MM.1S (cell line): ENCODE results near the gene SLC24A4.

Experiments used
- DNase-seq: peaks from one replicate; pipeline ENCODE4 v3.0.0-alpha.2; 2015
- H2AFZ ChIP-seq: fragments of 300-600 bp; sonication (generic); 2 replicates; pipeline ENCODE4 v1.6.0; 2016; ENCODE audit warnings: antibody characterized with exemption, low read length
- H3F3A ChIP-seq: fragments of 300-600 bp; sonication (generic); 2 replicates; pipeline ENCODE4 v1.6.1; 2016; ENCODE audit warnings: mild to moderate bottlenecking, antibody characterized with exemption, low read length, moderate library complexity, mixed read lengths; ENCODE audit not compliant: insufficient read depth
- H3K27ac ChIP-seq: fragments of 300-600 bp; sonication (generic); 2 replicates; pipeline ENCODE4 v1.5.1; 2016; ENCODE audit warnings: mild to moderate bottlenecking, low read length
- H3K27me3 ChIP-seq: fragments of 300-600 bp; sonication (generic); replicated peaks from 2 replicates; pipeline ENCODE4 v1.6.0; 2016; ENCODE audit warnings: low read length; ENCODE audit not compliant: insufficient read depth
- H3K36me3 ChIP-seq: fragments of 300-600 bp; sonication (generic); replicated peaks from 2 replicates; pipeline ENCODE4 v1.6.1; 2016; ENCODE audit warnings: mild to moderate bottlenecking, low read length, mixed read lengths; ENCODE audit not compliant: insufficient read depth
- H3K4me1 ChIP-seq: fragments of 300-600 bp; sonication (generic); 2 replicates; pipeline ENCODE4 v1.6.1; 2016; ENCODE audit warnings: low read length, mixed read lengths
- H3K4me2 ChIP-seq: fragments of 300-600 bp; sonication (generic); 2 replicates; pipeline ENCODE4 v1.6.0; 2016; ENCODE audit warnings: low read depth, low read length
- H3K4me3 ChIP-seq: fragments of 300-600 bp; sonication (generic); 2 replicates; pipeline ENCODE4 v1.5.1; 2016; ENCODE audit warnings: low read length, mixed read lengths
- H3K79me2 ChIP-seq: fragments of 300-600 bp; sonication (generic); 2 replicates; pipeline ENCODE4 v1.6.1; 2016; ENCODE audit warnings: mixed run types, low read length, mixed read lengths
- H3K9ac ChIP-seq: fragments of 300-600 bp; sonication (generic); 2 replicates; pipeline ENCODE4 v1.6.1; 2016; ENCODE audit warnings: low read length, mixed read lengths
- H3K9me2 ChIP-seq: fragments of 300-600 bp; sonication (generic); replicated peaks from 2 replicates; pipeline ENCODE4 v1.6.1; 2016; ENCODE audit warnings: mild to moderate bottlenecking, low read length, mixed read lengths; ENCODE audit not compliant: insufficient read depth
- H3K9me3 ChIP-seq: fragments of 300-600 bp; sonication (generic); replicated peaks from 2 replicates; pipeline ENCODE4 v1.6.1; 2016; ENCODE audit warnings: mild to moderate bottlenecking, low read length, mixed read lengths; ENCODE audit not compliant: insufficient read depth
- H4K20me1 ChIP-seq: fragments of 300-600 bp; sonication (generic); 2 replicates; pipeline ENCODE4 v1.6.1; 2016; ENCODE audit warnings: mild to moderate bottlenecking, low read length, moderate library complexity, mixed read lengths; ENCODE audit not compliant: insufficient read depth
- EZH2 ChIP-seq: fragments of 300-600 bp; sonication (generic); optimal IDR thresholded peaks from 2 replicates; pipeline ENCODE3; 2017; ENCODE audit warnings: low read depth, mild to moderate bottlenecking, antibody characterized with exemption, low read length, mixed read lengths
- EZH2phosphoT487 ChIP-seq: fragments of 300-600 bp; sonication (generic); IDR thresholded peaks from 2 replicates; pipeline ENCODE4 v1.6.1; 2018; ENCODE audit warnings: antibody characterized with exemption, low read length
- TF ChIP-seq, protein P1 (sequence below): fragments of 300-600 bp; sonication (generic); IDR thresholded peaks from 2 replicates; pipeline ENCODE4 v1.5.1; 2016; ENCODE audit warnings: antibody characterized with exemption, low read length, mixed read lengths

Gene SLC24A4

DNA sequence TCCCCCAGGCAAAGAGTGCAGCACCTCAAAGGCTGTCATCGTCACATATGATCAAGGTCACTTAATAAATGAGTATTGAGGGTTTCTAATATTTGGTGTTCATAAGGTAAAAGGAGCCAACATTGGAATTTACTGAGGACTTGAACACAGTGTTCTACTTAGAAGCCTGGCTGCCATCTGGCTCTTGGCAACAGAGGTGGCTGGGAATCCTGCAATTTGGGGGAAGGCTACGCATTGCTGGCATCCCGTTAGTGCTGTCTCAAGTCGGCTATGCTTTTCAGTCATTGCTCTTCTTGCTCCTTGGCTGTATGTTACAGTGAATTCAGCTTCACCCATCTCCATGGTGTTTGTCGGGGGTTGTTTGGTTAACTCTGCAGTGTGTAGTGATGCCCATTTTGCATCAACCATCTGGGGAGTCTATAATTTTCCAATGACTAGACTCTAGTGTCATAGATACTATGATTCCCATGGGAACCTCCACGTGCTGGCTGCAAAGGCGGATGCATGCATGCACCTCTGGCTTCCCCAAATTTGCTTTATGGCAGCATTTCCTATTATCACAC is 12.9 kb upstream of the SLC24A4 start:
- H3K4me2 ChIP-seq, result no peak overlapping the region
- H3F3A ChIP-seq, result no peaks in the 10 kb centered on the region
- H3K36me3 ChIP-seq, result no peaks in the 10 kb centered on the region
- H3K9me3 ChIP-seq, result no peaks in the 10 kb centered on the region
- no peak for DNase-seq
- H2AFZ ChIP-seq, result no peak overlapping the region
- H3K27ac ChIP-seq, result no peak overlapping the region
- H3K4me1 ChIP-seq, result no peaks in the 10 kb centered on the region
- no peak overlapping the region for H3K9ac ChIP-seq
- no peaks in the 10 kb centered on the region for H3K79me2 ChIP-seq
- TF ChIP-seq, protein P1, sequence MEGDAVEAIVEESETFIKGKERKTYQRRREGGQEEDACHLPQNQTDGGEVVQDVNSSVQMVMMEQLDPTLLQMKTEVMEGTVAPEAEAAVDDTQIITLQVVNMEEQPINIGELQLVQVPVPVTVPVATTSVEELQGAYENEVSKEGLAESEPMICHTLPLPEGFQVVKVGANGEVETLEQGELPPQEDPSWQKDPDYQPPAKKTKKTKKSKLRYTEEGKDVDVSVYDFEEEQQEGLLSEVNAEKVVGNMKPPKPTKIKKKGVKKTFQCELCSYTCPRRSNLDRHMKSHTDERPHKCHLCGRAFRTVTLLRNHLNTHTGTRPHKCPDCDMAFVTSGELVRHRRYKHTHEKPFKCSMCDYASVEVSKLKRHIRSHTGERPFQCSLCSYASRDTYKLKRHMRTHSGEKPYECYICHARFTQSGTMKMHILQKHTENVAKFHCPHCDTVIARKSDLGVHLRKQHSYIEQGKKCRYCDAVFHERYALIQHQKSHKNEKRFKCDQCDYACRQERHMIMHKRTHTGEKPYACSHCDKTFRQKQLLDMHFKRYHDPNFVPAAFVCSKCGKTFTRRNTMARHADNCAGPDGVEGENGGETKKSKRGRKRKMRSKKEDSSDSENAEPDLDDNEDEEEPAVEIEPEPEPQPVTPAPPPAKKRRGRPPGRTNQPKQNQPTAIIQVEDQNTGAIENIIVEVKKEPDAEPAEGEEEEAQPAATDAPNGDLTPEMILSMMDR, result no peak
- TF ChIP-seq EZH2phosphoT487, result no peak
- no peak for TF ChIP-seq EZH2
- no peaks in the 10 kb centered on the region for H3K27me3 ChIP-seq
- no peak overlapping the region for H3K4me3 ChIP-seq
- H4K20me1 ChIP-seq, result no peaks in the 10 kb centered on the region
- no peaks in the 10 kb centered on the region for H3K9me2 ChIP-seq

DNA sequence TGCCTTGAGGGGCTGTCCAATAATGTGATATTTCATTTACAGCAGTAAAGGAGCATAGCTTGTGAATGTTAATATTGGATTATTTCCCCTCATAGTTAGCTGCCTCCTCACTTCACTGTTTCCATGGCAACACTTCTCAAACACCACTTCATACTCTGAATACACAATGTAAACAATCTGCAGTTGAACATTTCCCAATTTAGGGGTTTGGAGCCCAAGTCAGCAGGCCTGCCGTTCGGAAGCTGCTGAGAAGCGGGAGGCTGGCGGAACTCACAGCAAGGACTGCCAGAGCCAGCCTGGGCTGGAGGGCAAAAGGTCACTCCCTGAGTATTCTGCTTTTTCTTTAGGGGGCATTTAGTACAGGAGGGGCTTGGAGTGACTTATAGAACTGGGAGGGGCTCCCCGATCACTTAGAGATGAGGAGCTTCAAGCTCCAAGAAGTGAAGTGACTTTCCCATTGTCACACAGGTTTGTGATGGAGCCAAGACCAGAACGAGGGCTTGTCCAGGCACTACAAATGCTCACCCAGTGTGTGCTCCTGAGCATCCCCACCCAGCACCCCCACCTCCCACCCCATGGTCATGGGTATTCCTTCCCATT is 12.1 kb upstream of the SLC24A4 start:
- Histone ChIP-seq H3K27me3 (no peaks in the 10 kb centered on the region), H3K9me3 (no peaks in the 10 kb centered on the region), H3K4me1 (no peaks in the 10 kb centered on the region), H3K9me2 (no peaks in the 10 kb centered on the region), H3K79me2 (no peaks in the 10 kb centered on the region), H3K36me3 (no peaks in the 10 kb centered on the region), H3K27ac (no peak overlapping the region), H4K20me1 (no peaks in the 10 kb centered on the region), H3K4me2 (no peak overlapping the region), H2AFZ (no peak overlapping the region), H3K4me3 (no peak overlapping the region), H3F3A (no peaks in the 10 kb centered on the region), H3K9ac (no peak overlapping the region)
- TF ChIP-seq, protein P1, result no peak
- no peak for TF ChIP-seq EZH2phosphoT487
- no peak for TF ChIP-seq EZH2
- DNase-seq, result no peak

DNA sequence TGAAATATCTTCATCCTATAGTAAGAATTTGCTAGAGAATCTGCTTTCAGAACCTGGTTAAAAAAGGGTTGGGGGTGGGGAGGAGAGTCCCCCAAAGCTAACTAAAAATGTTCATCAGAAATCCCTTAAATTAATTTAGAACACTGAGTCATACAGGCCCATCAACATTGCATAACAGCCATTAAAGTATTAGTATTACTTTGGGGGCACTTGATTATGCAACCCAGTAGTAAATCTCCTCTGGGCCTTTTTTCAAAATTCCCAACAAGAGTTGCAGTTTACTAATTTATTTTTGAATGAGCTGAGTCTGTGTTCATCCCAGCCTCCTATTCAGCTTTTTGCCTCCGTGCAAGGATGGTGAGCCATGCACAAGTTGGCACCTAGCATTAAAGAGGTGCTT is 8.8 kb upstream of the SLC24A4 start:
- Histone ChIP-seq H3K79me2 (no peaks in the 10 kb centered on the region), H3K9me2 (no peaks in the 10 kb centered on the region), H3K4me3 (no peak overlapping the region), H3F3A (0 out of 2 replicates have a peak, but pooled peaks cover 5% of the 10 kb centered on the region), H3K36me3 (no peaks in the 10 kb centered on the region), H2AFZ (no peak overlapping the region), H3K27ac (no peak overlapping the region), H3K9me3 (no peaks in the 10 kb centered on the region), H3K4me1 (peaks cover 18% of the 10 kb centered on the region), H3K4me2 (no peak overlapping the region), H3K27me3 (no peaks in the 10 kb centered on the region), H3K9ac (no peak overlapping the region), H4K20me1 (no peaks in the 10 kb centered on the region)
- no peak for DNase-seq
- no peak for TF ChIP-seq EZH2
- no peak for TF ChIP-seq EZH2phosphoT487
- TF ChIP-seq, protein P1, result no peak
